A549 treated with Mapracorat at 1 μM for 4 hours (cell line): ENCODE data around the gene CPSF3. TPM values are rescaled to one million over a fixed set of nuclear protein-coding genes. Genes with fewer than 3 reads are reported as not detected.

Experiments used
- total RNA-seq: library from RNA; stranded (reverse); fragments of 200-300 nt; extraction: Qiagen RNA extraction; gene quantifications from 5 replicates; pipeline ENCODE4 v1.2.3, GENCODE V29; 2022

The CPSF3 gene
- 46.8 to 59.1 TPM (median 51.2 TPM) in 5 replicates for total RNA-seq

DNA sequence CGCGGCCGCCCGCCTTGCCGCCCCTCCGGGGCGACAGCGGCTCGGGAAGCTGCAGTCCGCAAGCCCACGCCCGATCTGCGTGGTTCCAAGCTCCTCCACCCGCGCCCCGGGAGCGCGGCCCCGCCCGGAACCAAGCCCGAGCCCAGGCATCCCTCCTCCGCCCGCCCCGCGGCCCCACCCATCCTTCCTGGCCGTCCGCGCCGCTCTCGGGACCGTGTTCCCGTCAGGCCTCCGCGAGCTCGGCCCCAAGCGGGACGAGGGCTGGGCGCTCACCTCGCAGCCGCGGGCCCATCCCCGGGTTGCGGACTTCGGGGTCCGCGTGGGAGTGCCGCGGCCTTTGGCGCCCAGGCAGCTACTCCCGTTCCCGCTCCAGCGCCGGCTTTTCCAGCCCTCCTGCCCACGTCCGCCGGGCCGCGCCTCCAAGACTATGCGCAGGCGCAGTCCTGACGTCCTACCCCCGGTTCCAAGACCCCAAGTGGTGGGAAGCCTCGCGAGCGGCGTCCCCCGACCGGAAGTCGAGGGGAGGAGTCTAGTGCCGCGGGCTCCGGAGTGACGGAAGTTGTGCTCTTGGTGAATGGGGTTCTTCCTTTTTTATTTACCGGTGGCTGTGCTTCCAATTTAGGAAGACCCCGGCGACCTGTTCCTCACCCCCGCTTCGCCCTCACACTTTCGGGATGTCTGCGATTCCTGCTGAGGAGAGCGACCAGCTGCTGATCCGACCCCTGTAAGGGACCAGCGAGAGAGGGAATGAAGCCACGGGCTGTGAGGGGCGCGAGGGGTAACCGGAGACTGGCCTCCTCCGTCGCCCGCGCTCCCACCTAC lies at the start of gene CPSF3, which contains the start of gene ITGB1BP1:
CPSF3 (plus strand) TSS at position 555 of the 822 bp plus-strand sequence; CDS start at position 675, 120 bp downstream.
ITGB1BP1 (minus strand) TSS at position 429 of the 822 bp plus-strand sequence. CDS start 4,831 bp downstream, outside the sequence.

GRCh38 chr2:9474361-9475057 lies 51.1 kb downstream of the CPSF3 start, which contains the start of gene IAH1:
Gene IAH1, plus strand, starts transcription at chr2:9474551. Its CDS starts 16 bp downstream, at chr2:9474567.

Other genes with a start within 250 kb of the CPSF3 start
- gene ASAP2, start 216.8 kb upstream of the CPSF3 start, total RNA-seq, result 34.9 to 48.5 TPM (median 45.5 TPM) in 5 replicates
- 164 to 200 TPM (median 176 TPM) in 5 replicates for gene ITGB1BP1, start 126 bp upstream of the CPSF3 start, total RNA-seq
- gene IAH1, start 50.9 kb downstream of the CPSF3 start, total RNA-seq, result 93.2 to 119 TPM (median 104 TPM) in 5 replicates
- 23.6 to 32.7 TPM (median 30.2 TPM) in 5 replicates for gene ADAM17, start 132.2 kb downstream of the CPSF3 start, total RNA-seq
- 887 to 1,003 TPM (median 952 TPM) in 5 replicates for gene YWHAQ, start 207.3 kb downstream of the CPSF3 start, total RNA-seq